ENCODE data around the gene ULK1.

DNA sequence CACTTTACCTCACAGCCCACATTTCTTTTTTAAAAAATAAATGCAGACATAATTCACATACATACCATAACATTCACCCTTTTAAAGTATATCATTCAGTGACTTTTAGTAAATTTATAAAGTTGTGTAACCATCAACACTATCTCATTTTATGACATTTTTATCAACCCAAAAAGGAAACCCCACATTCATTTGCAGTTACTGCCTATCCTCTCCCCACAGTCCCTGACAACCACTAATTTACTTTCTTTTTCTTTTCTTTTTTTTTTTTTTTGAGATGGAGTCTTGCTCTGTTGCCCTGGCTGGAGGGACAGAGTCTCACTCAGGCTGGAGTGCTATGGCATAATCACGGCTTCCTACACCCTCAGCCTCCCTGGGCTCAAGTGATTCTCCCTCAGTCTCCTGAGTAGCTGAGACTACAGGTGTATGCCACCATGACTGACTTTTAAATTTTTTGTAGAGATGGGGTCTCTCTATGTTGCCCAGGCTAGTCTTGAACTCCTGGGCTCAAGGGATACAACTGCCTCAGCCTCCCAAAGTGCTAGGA is 53.8 kb downstream of the ULK1 start:
- TF ChIP-seq, protein P1, sequence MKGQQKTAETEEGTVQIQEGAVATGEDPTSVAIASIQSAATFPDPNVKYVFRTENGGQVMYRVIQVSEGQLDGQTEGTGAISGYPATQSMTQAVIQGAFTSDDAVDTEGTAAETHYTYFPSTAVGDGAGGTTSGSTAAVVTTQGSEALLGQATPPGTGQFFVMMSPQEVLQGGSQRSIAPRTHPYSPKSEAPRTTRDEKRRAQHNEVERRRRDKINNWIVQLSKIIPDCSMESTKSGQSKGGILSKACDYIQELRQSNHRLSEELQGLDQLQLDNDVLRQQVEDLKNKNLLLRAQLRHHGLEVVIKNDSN (CRISPR knock-in tag; IDR thresholded peaks at IDR 0.05) = no peak
- TF ChIP-seq ZNF317 (CRISPR knock-in tag; IDR thresholded peaks at IDR 0.05; ENCODE audit: borderline replicate concordance, low read depth) = no peak
- TF ChIP-seq, protein P2, sequence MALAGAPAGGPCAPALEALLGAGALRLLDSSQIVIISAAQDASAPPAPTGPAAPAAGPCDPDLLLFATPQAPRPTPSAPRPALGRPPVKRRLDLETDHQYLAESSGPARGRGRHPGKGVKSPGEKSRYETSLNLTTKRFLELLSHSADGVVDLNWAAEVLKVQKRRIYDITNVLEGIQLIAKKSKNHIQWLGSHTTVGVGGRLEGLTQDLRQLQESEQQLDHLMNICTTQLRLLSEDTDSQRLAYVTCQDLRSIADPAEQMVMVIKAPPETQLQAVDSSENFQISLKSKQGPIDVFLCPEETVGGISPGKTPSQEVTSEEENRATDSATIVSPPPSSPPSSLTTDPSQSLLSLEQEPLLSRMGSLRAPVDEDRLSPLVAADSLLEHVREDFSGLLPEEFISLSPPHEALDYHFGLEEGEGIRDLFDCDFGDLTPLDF (CRISPR knock-in tag; IDR thresholded peaks at IDR 0.05) = no peak
- TF ChIP-seq, protein P3, sequence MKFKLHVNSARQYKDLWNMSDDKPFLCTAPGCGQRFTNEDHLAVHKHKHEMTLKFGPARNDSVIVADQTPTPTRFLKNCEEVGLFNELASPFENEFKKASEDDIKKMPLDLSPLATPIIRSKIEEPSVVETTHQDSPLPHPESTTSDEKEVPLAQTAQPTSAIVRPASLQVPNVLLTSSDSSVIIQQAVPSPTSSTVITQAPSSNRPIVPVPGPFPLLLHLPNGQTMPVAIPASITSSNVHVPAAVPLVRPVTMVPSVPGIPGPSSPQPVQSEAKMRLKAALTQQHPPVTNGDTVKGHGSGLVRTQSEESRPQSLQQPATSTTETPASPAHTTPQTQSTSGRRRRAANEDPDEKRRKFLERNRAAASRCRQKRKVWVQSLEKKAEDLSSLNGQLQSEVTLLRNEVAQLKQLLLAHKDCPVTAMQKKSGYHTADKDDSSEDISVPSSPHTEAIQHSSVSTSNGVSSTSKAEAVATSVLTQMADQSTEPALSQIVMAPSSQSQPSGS (CRISPR knock-in tag; IDR thresholded peaks at IDR 0.05; ENCODE audit: borderline replicate concordance, low read depth) = no peak
- TF ChIP-seq, protein P4, sequence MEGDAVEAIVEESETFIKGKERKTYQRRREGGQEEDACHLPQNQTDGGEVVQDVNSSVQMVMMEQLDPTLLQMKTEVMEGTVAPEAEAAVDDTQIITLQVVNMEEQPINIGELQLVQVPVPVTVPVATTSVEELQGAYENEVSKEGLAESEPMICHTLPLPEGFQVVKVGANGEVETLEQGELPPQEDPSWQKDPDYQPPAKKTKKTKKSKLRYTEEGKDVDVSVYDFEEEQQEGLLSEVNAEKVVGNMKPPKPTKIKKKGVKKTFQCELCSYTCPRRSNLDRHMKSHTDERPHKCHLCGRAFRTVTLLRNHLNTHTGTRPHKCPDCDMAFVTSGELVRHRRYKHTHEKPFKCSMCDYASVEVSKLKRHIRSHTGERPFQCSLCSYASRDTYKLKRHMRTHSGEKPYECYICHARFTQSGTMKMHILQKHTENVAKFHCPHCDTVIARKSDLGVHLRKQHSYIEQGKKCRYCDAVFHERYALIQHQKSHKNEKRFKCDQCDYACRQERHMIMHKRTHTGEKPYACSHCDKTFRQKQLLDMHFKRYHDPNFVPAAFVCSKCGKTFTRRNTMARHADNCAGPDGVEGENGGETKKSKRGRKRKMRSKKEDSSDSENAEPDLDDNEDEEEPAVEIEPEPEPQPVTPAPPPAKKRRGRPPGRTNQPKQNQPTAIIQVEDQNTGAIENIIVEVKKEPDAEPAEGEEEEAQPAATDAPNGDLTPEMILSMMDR (IDR thresholded peaks at IDR 0.05) = no peak
- TF ChIP-seq, protein P5, sequence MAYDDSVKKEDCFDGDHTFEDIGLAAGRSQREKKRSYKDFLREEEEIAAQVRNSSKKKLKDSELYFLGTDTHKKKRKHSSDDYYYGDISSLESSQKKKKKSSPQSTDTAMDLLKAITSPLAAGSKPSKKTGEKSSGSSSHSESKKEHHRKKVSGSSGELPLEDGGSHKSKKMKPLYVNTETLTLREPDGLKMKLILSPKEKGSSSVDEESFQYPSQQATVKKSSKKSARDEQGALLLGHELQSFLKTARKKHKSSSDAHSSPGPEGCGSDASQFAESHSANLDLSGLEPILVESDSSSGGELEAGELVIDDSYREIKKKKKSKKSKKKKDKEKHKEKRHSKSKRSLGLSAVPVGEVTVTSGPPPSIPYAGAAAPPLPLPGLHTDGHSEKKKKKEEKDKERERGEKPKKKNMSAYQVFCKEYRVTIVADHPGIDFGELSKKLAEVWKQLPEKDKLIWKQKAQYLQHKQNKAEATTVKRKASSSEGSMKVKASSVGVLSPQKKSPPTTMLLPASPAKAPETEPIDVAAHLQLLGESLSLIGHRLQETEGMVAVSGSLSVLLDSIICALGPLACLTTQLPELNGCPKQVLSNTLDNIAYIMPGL (CRISPR knock-in tag; IDR thresholded peaks at IDR 0.05) = no peak
- TF ChIP-seq, protein P6, sequence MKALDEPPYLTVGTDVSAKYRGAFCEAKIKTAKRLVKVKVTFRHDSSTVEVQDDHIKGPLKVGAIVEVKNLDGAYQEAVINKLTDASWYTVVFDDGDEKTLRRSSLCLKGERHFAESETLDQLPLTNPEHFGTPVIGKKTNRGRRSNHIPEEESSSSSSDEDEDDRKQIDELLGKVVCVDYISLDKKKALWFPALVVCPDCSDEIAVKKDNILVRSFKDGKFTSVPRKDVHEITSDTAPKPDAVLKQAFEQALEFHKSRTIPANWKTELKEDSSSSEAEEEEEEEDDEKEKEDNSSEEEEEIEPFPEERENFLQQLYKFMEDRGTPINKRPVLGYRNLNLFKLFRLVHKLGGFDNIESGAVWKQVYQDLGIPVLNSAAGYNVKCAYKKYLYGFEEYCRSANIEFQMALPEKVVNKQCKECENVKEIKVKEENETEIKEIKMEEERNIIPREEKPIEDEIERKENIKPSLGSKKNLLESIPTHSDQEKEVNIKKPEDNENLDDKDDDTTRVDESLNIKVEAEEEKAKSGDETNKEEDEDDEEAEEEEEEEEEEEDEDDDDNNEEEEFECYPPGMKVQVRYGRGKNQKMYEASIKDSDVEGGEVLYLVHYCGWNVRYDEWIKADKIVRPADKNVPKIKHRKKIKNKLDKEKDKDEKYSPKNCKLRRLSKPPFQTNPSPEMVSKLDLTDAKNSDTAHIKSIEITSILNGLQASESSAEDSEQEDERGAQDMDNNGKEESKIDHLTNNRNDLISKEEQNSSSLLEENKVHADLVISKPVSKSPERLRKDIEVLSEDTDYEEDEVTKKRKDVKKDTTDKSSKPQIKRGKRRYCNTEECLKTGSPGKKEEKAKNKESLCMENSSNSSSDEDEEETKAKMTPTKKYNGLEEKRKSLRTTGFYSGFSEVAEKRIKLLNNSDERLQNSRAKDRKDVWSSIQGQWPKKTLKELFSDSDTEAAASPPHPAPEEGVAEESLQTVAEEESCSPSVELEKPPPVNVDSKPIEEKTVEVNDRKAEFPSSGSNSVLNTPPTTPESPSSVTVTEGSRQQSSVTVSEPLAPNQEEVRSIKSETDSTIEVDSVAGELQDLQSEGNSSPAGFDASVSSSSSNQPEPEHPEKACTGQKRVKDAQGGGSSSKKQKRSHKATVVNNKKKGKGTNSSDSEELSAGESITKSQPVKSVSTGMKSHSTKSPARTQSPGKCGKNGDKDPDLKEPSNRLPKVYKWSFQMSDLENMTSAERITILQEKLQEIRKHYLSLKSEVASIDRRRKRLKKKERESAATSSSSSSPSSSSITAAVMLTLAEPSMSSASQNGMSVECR (CRISPR knock-in tag; IDR thresholded peaks at IDR 0.05; ENCODE audit: borderline replicate concordance) = no peak
